GM19372 (cell line): Measurements from ENCODE around the gene CCDC88A.
A peak's percentile ranks its signal among the peaks of the same experiment; 100 is the strongest.
"Not testable (repeated sequence)": the region's sequence is repeated elsewhere in the genome, so short reads cannot be mapped to it uniquely, and the experiment has no call there.

Experiments
- ATAC-seq: cut with Tn5 transposase; IDR thresholded peaks from one replicate; pipeline ENCODE4 v1.9.1; 2021; ENCODE audit warnings: mild to moderate bottlenecking, low read depth, moderate library complexity; ENCODE audit not compliant: unreplicated experiment

Gene CCDC88A

DNA sequence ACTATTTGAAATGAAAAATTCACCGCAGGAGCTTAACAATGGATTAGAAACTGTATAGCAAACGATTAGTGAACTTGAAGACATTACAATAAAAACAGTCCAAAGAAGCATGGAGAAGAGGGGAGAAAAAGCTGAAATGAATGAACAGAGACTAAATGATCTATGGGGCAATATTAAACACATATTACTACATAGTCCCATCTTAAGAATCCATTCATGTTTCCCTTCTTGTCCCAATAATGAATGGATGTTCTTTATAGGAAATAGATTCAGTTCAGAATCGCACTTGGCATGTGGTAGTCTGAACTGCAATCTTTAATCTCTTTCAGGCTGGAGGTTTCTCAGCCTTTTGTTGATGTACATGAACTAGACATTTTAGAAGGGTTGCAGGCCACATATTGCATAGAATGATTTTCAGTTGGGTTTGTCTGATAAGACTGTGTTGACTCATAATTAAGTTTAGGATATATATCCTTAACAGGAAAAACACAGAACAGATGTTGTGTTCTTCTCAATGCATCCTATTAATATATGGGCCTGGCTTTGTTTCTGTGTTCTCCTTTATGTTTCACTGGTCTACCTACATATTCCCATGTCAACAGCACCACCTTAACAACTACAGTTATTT lies 27.9 kb downstream of the CCDC88A start:
- ATAC-seq: no peak

DNA sequence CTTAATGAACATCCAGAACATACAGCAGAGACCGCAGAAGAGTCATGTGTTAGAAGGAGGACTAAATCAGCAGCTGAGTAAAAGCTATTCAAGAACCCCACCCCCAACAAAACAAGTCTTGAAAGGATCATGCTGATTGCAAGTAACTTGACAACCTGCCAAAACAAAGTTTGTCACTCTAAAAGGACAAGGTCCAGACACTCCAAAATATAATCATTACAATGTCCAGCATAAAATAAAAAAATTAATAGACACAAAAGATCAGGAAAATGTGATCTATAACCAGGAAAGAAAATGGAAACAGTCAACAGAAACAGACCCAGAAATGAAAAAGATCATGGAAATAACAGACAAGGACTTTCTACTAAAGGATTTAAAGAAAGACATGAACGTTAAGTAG lies 28.5 kb downstream of the CCDC88A start:
- no peak for ATAC-seq

DNA sequence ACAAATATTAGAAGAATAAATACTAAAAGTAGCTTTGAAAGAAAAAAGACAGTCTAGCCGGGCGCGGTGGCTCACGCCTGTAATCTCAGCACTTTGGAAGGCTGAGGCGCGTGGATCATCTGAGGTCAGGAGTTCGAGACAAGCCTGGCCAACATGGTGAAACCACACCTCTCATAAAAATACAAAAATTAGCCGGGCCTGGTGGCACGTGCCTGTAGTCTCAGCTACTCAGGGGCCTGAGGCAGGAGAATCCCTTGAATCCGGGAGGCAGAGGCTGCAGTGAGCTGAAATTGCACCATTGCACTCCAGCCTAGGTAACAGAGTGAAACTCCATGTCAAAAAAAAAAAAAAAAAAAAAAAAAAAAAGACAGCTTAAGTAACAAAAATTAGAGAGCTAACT lies 34.1 kb downstream of the CCDC88A start:
- ATAC-seq: not testable (repeated sequence)

DNA sequence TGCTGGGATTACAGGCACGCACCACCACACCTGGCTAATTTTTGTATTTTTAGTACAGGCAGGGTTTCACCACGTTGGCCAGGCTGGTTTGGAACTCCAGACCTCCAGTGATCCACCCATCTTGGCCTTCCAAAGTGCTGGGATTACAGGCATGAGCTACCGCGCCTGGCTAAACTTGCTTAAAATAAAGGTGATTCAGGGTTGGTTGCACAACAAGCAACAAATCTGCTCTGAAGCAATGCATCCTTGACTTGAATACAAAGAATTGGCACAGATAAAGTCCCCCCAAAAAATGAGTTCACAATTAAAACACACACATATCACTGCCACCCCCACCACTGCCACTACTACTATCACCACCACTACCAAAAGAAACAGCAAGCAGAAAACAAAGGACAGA lies 34.9 kb downstream of the CCDC88A start:
- no peak for ATAC-seq

DNA sequence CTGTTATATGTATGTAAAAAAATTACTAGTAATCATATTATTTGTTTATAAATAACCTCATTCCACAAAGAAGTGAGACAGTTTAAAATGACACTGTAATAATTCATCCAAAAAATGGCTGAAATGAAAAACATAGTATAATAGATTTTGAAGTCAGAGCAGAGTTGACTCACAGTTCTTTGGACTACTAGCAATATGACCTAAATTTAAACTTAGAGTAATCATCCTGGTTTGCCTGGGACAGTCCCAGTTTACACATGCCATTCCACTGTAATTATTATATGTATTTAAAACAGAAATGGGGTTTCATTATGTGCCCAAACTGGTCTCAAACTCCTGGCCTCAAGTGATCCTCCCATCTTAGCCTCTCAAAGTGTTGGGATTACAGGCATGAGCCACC lies 48.3 kb downstream of the CCDC88A start:
- no peak for ATAC-seq

DNA sequence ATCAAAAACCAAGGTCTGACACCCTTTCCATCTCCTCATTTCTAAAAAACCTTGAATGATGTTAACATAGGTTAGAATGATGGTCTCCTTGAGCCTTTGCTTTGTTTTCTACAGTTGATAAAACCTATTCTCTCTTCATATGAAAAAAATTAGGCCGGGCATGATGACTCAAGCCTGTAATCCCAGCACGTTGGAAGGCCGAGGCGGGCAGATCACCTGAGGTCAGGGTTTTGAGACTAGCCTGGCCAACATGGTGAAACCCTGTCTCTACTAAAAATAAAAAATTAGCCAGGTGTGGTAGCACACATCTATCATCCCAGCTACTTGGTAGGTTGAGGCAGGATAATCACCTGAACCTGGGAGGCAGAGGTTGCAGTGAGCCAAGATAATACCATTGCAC lies 49.4 kb downstream of the CCDC88A start:
- no peak for ATAC-seq

DNA sequence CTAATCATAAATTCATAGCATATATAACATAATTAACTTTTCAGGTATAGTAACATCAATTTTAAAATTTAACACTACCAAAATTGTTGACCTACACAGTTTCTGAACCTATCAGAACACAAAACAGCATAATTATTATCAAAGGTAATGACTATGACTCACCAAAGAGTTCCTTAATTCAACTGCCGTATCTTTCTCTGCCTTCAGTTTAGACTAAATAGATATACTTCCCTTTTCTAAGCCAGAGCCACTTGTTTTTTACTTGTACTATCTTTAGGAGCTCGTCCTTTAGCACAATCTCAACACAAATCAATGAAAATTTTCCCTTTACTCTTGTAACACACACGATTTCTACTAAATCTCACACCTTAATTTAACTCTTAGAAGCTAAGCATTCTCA lies 54.4 kb downstream of the CCDC88A start:
- no peak for ATAC-seq

DNA sequence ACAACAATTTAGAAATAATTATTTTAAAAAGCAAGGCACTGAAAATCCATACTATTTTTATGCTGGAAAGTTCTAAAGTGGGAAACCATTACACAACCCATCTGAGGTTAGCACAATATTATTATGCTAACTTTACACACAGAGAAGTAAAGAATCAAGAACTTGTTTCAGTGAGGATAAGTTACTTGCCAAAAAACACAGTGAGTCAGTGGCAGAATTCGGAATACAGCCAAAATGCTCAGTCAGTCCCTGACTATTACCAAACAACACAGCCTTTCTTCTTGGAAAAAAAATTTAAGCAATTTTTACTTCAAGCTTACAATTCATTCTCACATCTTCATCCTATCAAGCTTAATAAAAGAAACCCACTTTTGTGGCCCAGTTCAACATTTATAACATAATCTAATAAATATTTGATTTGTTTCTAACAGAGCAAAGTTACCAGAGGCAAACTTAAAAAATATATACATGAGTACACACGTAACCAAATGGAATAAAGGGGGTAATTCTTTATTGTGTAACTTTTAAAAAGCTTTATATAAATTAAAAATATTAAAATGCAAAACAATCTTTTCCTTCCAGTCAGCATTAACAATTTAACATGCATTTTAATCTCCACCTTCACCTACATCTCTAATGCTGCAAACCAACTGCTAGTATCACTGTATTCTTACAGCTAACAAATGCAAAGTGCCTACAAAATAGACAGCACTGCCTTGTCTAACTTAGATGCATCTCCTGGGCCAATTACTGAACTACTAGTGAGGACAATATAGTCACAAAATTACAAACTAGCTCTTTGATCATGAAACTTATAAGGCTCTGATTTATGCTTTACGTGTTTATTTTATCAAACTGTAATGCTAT lies 55.2 kb downstream of the CCDC88A start:
- no peak for ATAC-seq

DNA sequence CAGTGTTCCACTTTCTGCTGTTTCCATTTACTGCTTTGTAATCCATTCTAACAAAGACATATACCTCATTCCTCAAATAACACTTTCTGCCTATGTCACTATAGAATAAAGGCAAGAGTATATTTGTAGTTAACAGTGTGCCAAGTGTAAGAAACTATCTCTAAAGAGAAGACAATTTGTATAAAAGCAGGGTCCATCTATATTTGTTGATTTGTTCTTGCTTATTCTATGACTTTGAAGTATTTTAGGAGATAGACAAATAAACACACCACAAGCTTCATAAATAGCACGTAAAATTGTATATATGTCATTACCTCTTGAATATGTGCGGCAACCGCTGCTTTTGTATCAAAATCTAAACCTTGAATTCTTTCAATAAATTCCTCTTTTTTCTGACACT lies 56.0 kb downstream of the CCDC88A start:
- no peak for ATAC-seq

DNA sequence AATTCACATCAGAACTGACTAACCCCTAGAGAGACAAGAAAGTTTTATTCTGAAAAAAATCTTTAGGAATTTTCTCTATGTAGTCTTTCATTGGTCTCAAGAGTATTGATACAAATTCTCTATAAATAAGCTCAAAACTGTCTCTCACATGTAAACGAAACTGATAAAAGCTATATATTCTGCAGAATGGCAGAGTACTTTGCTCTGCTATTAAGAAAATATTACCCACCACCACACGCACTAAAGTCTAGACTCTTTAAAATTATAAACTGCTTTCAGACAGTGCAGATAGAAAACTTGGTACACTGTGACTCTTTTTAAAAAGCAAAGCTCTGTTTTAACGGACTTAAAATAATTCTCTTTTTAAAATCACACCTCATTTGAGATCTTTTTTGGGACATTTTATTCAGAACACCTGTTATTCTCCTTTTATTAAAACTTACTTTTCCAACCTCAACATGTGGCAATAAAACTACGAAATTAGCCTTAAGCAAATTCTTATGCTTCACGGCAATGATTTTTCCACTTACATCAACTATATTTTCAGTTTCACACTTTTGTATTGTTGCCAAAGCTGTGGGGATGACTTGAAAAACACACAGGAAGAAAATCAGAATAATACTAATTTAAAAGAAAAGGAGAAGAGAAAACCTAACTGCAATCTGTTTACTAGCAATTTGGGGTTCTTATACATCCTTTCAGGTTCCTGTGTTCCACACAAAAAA lies 58.0 kb downstream of the CCDC88A start:
- peak; percentile 58 for ATAC-seq

DNA sequence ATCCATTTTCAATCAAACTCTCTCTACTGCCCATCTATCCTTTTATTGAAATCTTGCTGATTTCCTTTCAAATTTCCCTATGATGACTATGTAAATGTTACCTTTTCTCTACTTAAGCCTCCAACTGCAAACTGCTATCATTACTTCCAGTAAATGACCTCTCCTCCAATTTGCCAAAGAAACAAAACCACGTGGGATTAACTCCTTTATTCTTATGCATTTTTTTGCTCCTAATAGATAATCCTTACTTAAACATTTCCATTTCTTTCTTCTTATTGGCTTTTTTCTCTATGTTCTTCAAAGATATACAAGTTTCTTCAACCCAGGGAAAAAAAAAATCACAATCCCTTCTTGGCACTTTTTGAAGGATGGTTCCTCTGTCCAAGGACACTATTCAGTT lies 61.2 kb downstream of the CCDC88A start:
- ATAC-seq: no peak

DNA sequence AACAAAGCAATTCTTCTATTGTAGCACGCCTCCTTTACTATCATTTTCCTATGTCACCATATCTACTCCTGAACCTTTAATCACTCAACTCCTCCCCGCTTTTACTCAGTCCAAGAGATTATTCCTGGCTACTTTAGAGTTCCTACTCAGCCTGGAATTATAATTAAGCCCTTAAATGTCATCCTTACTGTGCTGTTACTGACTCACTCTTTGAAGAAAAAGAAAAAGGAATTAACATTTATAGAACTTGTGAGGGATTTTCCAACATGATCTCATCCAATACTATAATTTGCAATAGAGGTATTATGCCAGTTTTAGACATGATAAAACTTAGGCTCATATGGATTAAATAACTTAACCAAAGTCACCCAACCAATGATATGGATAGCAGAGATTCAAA lies 61.7 kb downstream of the CCDC88A start:
- ATAC-seq: no peak

DNA sequence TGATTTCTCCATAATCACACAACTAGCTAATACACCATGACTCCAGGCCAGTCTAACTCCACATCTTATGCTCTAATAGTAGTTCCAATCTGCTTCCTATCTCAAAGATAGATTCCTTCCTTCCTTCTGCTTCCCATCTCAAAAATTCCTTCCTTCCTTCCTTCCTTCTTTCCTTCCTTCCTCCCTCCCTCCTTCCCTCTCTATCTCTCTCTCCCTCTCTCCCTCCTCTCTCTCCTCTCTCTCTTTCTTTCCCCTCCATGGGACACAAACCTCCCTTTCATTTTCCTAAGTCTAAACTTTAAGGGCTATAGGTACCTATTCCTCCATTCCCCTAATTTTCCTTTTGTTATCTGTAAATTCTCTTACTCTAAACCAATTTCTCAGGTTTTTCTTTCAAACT lies 62.5 kb downstream of the CCDC88A start:
- no peak for ATAC-seq

DNA sequence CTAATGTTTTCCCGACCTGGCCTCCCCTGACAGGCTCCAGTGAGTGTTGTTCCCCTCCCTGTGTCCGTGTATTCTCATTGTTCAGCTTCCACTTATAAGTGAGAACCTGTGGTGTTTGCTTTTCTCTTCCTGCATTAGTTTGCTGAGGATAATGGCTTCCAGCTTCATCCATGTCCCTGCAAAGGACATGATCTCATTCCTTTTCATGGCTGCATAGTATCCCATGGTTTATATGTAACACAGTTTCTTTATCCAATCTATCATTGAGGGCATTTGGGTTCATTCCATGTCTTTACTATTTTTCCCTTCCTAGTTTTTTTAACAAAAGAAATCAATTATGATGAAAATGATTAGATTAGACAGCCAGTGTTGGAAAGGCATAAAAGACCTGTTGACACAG lies 63.5 kb downstream of the CCDC88A start:
- ATAC-seq: not testable (repeated sequence)

DNA sequence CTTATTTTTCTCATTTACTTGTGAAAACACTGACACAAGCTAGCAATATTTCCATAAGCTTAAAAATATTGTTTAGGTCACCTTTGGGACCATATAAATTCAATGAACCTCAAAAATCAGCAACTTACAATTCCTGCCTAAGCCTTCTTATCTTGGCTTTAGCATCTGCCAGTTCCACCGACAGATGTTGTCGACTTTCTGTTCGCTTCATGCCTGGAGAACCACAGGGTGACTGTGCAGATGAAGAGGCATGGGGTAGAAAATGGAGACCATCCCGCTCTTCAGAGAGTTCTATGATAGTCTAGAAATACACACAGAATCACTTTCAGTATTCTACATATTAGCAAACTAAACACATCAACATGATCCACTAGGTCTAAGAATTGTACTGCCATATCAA lies 64.2 kb downstream of the CCDC88A start:
- no peak for ATAC-seq

DNA sequence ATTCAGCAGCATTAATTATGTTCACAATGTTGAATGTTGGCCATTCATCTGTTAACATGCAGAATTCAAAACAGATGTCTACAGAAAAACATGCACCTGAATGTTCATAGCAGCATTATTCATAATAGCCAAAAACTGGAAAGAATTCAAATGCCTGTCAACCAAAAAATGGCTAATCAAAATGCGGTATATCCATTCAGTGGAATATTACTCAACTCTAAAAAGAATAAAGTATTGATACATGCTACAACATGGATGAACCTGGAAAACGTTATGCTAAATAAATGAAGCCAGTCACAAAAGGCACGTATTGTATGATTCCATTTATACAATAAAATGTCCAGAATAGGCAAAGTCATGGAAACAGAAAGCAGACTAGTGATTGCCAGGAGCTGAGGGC lies 68.0 kb downstream of the CCDC88A start:
- no peak for ATAC-seq

DNA sequence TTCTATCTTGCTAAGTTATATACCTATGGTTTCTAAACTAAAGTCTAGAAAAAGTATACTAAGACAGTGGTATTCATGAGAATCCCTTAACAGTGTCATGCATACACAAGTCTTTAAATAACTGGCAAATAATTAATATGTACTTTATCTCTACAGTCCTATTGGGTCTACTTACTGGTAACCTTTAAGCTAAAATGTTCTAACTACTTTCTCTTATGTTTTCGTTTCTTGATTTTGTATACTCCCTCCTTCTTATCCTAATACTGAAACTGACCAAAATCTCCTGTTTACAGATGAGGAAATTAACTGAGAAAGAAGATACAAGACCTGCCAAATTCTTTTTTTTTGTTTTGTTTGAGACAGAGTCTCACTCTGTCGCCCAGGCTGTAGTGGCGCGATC lies 74.6 kb downstream of the CCDC88A start:
- ATAC-seq: no peak

DNA sequence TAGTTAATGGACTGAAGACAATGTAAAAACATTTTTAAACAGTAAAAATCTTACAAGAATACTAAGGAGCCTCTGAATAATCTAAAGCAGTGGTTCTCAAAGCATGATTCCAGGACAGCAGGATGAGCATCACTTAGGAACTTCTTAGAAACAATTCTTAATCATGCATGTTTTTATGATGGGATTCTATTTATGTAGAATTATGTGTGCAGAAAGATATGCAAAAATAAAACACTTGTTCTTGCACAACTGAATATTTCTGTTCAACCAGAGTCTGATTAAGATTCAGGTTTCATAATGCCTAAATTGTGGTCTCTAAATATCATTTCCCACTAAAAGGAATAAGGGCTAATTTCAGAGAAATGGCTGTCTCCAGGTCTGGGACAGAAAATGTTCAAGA lies 81.4 kb downstream of the CCDC88A start:
- ATAC-seq: no peak

DNA sequence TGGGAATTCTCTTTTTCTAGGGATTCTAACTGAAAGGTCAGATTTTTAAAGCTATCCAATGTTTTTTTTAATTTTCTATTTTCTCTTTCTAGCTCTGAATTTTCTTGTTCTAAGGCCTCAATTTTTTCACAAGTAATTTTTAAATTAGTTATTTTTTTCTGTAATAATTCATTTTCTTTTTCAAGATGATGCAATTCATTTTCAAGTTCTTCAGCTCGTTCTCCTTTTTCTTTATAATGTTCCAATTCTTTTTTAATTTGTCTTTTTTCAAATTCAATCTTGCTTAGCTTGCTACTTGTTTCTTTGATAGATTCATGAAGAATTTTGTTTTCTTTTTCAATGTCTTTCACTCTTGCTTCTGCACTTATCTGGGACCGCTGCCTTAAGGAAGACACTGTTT lies 84.9 kb downstream of the CCDC88A start:
- ATAC-seq: no peak

DNA sequence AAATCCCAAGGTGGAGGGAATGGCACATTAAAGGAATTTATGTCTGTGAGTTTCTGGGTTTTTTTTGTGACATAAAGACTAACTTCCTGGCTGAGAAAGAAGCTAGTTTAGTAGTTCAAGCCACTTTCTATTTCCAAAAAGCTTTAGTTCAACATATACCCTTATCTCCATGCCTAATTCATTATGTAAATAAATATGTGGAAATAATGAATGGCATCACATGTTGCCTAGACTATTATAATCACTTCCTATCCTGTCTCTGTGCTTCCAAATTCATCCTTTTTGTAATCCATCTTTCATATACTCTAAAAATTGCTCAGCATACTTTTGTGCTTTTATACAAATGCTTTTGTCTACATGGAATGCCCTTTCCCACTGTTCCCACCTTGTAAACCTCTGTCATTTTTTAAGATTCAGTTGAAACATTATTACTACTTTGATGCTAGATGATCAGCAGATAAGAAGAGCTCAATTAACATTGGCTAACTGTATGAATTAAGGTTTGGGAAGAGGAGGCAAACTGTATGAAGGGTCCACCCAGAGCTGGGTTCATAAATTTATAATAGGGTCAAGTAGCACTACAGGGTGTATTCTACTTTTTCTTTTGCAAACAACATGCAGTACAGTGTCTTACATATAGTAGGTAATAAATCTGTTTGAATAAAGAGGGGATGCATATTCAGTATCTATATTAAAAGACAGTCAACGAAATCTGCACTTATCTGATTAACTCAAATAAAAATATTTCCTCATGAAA lies 88.9 kb downstream of the CCDC88A start:
- ATAC-seq: no peak
